HEK293 (cell line): ENCODE measurements around the gene SPAM1.

Source experiments
- CTCF ChIA-PET: fragments of 350-600 bp; formaldehyde crosslinking; extraction: SDS; loops from one replicate; lab custom pipeline; 2021; ENCODE audit warnings: antibody characterized with exemption; lab: Yijun Ruan, JAX
- POLR2A ChIA-PET: fragments of 300-600 bp; formaldehyde crosslinking; extraction: SDS; loops from one replicate; lab custom pipeline; 2020; ENCODE audit warnings: antibody characterized with exemption, inconsistent platforms; lab: Yijun Ruan, JAX
- H3K27ac ChIP-seq: fragments of 200-500 bp; sonication (Bioruptor generic); 2 replicates; pipeline ENCODE4 v1.5.1; 2014; ENCODE audit warnings: low read depth, low read length, control low read depth, inconsistent platforms; ENCODE audit errors: extremely low read depth
- H3K36me3 ChIP-seq, 2 experiments: fragments of 200-500 bp in 1 of 2; sonication (Bioruptor generic) in 1 of 2; 1 replicate in 1 of 2; 2 replicates in 1 of 2; pipeline ENCODE4 v1.5.1; 2014 to 2017; ENCODE audit warnings: inconsistent platforms in 2 of 2, low read length in 2 of 2; ENCODE audit not compliant: control insufficient read depth in 2 of 2, insufficient read depth in 1 of 2
- H3K4me1 ChIP-seq: fragments of 200-500 bp; sonication (Bioruptor generic); 2 replicates; pipeline ENCODE4 v1.5.1; 2014; ENCODE audit warnings: mild to moderate bottlenecking, low read length, inconsistent platforms; ENCODE audit not compliant: control insufficient read depth, insufficient read depth
- H3K4me3 ChIP-seq: 2 replicates; pipeline ENCODE4 v1.5.1; 2011; ENCODE audit warnings: low read depth, mild to moderate bottlenecking, control low read depth, low read length, moderate library complexity
- H3K9me3 ChIP-seq: fragments of 200-500 bp; sonication (Bioruptor generic); 2 replicates; pipeline ENCODE4 v1.5.1; 2014; ENCODE audit warnings: low read depth, low read length, inconsistent platforms; ENCODE audit not compliant: control insufficient read depth, insufficient read depth
- GLIS1 ChIP-seq: fragments of 450-650 bp; formaldehyde crosslinking; IDR thresholded peaks from 2 replicates; pipeline ENCODE4 v1.5.1; 2016; ENCODE audit warnings: missing biosample characterization, missing genetic modification characterization
- HOXA7 ChIP-seq: sonication (generic); formaldehyde crosslinking; IDR thresholded peaks from 2 replicates; pipeline ENCODE4 v1.8.1; 2022; ENCODE audit warnings: missing genetic modification reagents, borderline replicate concordance
- PATZ1 ChIP-seq: fragments of 450-650 bp; formaldehyde crosslinking; IDR thresholded peaks from 2 replicates; pipeline ENCODE4 v1.5.1; 2016; ENCODE audit warnings: missing biosample characterization, missing genetic modification characterization
- ZFP69B ChIP-seq: fragments of 450-650 bp; formaldehyde crosslinking; IDR thresholded peaks from 2 replicates; pipeline ENCODE4 v1.5.1; 2016; ENCODE audit warnings: missing biosample characterization, missing genetic modification characterization
- ZNF112 ChIP-seq: fragments of 450-650 bp; formaldehyde crosslinking; IDR thresholded peaks from 2 replicates; pipeline ENCODE4 v1.5.0; 2017; ENCODE audit warnings: missing biosample characterization, missing genetic modification characterization
- ZNF174 ChIP-seq: fragments of 450-650 bp; formaldehyde crosslinking; IDR thresholded peaks from 2 replicates; pipeline ENCODE4 v1.5.0; 2017; ENCODE audit warnings: missing biosample characterization, mild to moderate bottlenecking, missing genetic modification characterization
- ZNF175 ChIP-seq: fragments of 450-650 bp; formaldehyde crosslinking; IDR thresholded peaks from 2 replicates; pipeline ENCODE4 v1.5.1; 2016; ENCODE audit warnings: missing biosample characterization, missing genetic modification characterization
- ZNF184 ChIP-seq: fragments of 450-650 bp; IDR thresholded peaks from 2 replicates; pipeline ENCODE4 v1.5.1; 2018; ENCODE audit warnings: missing biosample characterization, mild to moderate bottlenecking, missing genetic modification characterization
- ZNF19 ChIP-seq: fragments of 450-650 bp; formaldehyde crosslinking; IDR thresholded peaks from 2 replicates; pipeline ENCODE4; 2016; ENCODE audit warnings: missing biosample characterization, missing genetic modification characterization, low read depth
- ZNF274 ChIP-seq, 2 experiments: fragments of 200-500 bp in 1 of 2; fragments of 450-650 bp in 1 of 2; sonication (Bioruptor generic) in 1 of 2; formaldehyde crosslinking in 1 of 2; IDR thresholded peaks; 2 replicates each; pipeline versions ENCODE4 v1.5.1 to v1.6.1; 2014 to 2016; ENCODE audit warnings: borderline replicate concordance in 1 of 2, inconsistent platforms in 1 of 2, low read length in 1 of 2, missing biosample characterization in 1 of 2, missing genetic modification characterization in 1 of 2
- ZNF311 ChIP-seq: fragments of 450-650 bp; formaldehyde crosslinking; IDR thresholded peaks from 2 replicates; pipeline ENCODE4 v1.5.1; 2017; ENCODE audit warnings: missing biosample characterization, missing genetic modification characterization, borderline replicate concordance
- ZNF37A ChIP-seq: fragments of 450-650 bp; IDR thresholded peaks from 2 replicates; pipeline ENCODE4 v1.5.1; 2018; ENCODE audit warnings: missing biosample characterization, missing genetic modification characterization
- ZNF510 ChIP-seq: fragments of 450-650 bp; formaldehyde crosslinking; IDR thresholded peaks from 2 replicates; pipeline ENCODE4 v1.5.1; 2018; ENCODE audit warnings: mild to moderate bottlenecking, missing genetic modification characterization, missing biosample characterization; ENCODE audit not compliant: insufficient replicate concordance
- ZNF549 ChIP-seq: fragments of 450-650 bp; IDR thresholded peaks from 2 replicates; pipeline ENCODE4 v1.5.1; 2018; ENCODE audit warnings: missing biosample characterization, missing genetic modification characterization, mild to moderate bottlenecking, inconsistent platforms, moderate library complexity
- ZNF555 ChIP-seq: fragments of 450-650 bp; formaldehyde crosslinking; conservative IDR thresholded peaks from 2 replicates; pipeline ENCODE4 v1.5.1; 2017; ENCODE audit warnings: missing biosample characterization, mild to moderate bottlenecking, missing genetic modification characterization, inconsistent platforms
- ZNF658 ChIP-seq: fragments of 450-650 bp; formaldehyde crosslinking; IDR thresholded peaks from 2 replicates; pipeline ENCODE4; 2016; ENCODE audit warnings: missing biosample characterization, missing genetic modification characterization
- ZNF776 ChIP-seq: fragments of 450-650 bp; formaldehyde crosslinking; IDR thresholded peaks from 2 replicates; pipeline ENCODE4 v1.5.0; 2017; ENCODE audit warnings: missing biosample characterization, missing genetic modification characterization, borderline replicate concordance
- ZNF791 ChIP-seq: fragments of 450-650 bp; formaldehyde crosslinking; IDR thresholded peaks from 2 replicates; pipeline ENCODE4 v1.5.1; 2016; ENCODE audit warnings: missing biosample characterization, missing genetic modification characterization
- ZNF830 ChIP-seq: fragments of 450-650 bp; IDR thresholded peaks from 2 replicates; pipeline ENCODE4 v1.5.0; 2018; ENCODE audit warnings: missing biosample characterization, missing genetic modification characterization, low read depth, mild to moderate bottlenecking, moderate library complexity
- ZSCAN23 ChIP-seq: fragments of 450-650 bp; formaldehyde crosslinking; IDR thresholded peaks from 2 replicates; pipeline ENCODE4 v1.5.1; 2016; ENCODE audit warnings: missing biosample characterization, missing genetic modification characterization
- ZSCAN5A ChIP-seq: fragments of 450-650 bp; formaldehyde crosslinking; IDR thresholded peaks from 2 replicates; pipeline ENCODE4 v1.5.1; 2016; ENCODE audit warnings: missing biosample characterization, missing genetic modification characterization
- TF ChIP-seq, protein P1 (sequence below): fragments of 450-650 bp; formaldehyde crosslinking; IDR thresholded peaks from 2 replicates; pipeline ENCODE4 v1.5.1; 2016; ENCODE audit warnings: missing biosample characterization, missing genetic modification characterization
- TF ChIP-seq, protein P2 (sequence below): fragments of 450-650 bp; formaldehyde crosslinking; conservative IDR thresholded peaks from 2 replicates; pipeline ENCODE4 v1.5.1; 2016; ENCODE audit warnings: low read depth, missing biosample characterization, missing genetic modification characterization
- TF ChIP-seq, protein P3 (sequence below): fragments of 450-650 bp; formaldehyde crosslinking; IDR thresholded peaks from 2 replicates; pipeline ENCODE4 v1.5.1; 2017; ENCODE audit warnings: missing biosample characterization, missing genetic modification characterization

SPAM1 gene

GRCh38 chr7:123996327-123996625, 71.2 kb downstream of the SPAM1 start:
- Histone ChIP-seq H3K9me3 (no peaks in the 10 kb centered on the region), H3K4me3 (no peak overlapping the region), H3K36me3 (no peaks in the 10 kb centered on the region)
- POLR2A ChIA-PET: interaction anchor here (0.6 kb wide), 1 partner anchor 523 kb away, joined by 3 read pairs; no protein-coding TSS in a partner anchor
- TF ChIP-seq ZFP69B: no peak
- no peak for TF ChIP-seq ZSCAN5A (tag by site-specific recombination)
- TF ChIP-seq ZNF791 (tag by site-specific recombination): no peak
- TF ChIP-seq ZNF184: no peak
- TF ChIP-seq ZNF274 (IDR thresholded peaks at IDR 0.05; ENCODE audit: low read length): no peak
- TF ChIP-seq ZNF274 (tag by site-specific recombination; IDR thresholded peaks at IDR 0.05; ENCODE audit: borderline replicate concordance): no peak
- TF ChIP-seq ZNF174 (tag by site-specific recombination): no peak
- no peak for TF ChIP-seq HOXA7 (CRISPR knock-in tag)
- TF ChIP-seq ZSCAN23 (tag by site-specific recombination): no peak
- no peak for TF ChIP-seq ZNF311 (tag by site-specific recombination)
- TF ChIP-seq ZNF19 (tag by site-specific recombination): no peak
- TF ChIP-seq, all 188 proteins: peak for 0
- Histone ChIP-seq H3K4me1 (no peaks in the 10 kb centered on the region), H3K27ac (no peak overlapping the region)
- CTCF ChIA-PET: no interaction called here

DNA sequence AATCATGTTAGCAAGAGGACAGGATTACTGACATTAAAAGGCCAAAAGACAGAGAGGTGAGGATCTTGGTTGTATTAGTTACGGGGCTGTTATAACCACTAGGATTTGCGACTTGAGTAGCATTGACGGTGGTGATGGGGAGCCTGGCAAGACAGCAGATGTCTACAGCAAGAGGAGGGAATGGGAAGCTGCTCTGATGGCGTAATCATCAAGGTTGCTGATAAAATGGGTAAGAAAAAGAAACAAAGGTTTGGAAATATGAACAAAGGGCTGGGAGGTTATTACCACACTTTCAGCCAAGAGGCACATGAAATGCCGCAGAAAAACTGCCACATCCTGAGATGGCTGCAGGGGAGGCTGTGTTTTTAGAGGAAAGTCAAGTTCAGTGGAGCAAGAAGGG, 73.9 kb downstream of the SPAM1 start:
- ChIA-PET CTCF (no interaction called here), POLR2A (no interaction called here)
- H3K36me3 ChIP-seq: no peaks in the 10 kb centered on the region
- no peaks in the 10 kb centered on the region for H3K9me3 ChIP-seq
- no peak overlapping the region for H3K4me3 ChIP-seq
- H3K4me1 ChIP-seq: no peaks in the 10 kb centered on the region
- no peak overlapping the region for H3K27ac ChIP-seq
- no peak for TF ChIP-seq ZNF112 (tag by site-specific recombination)
- no peak for TF ChIP-seq ZNF555 (tag by site-specific recombination)
- no peak for TF ChIP-seq PATZ1 (tag by site-specific recombination)
- no peak for TF ChIP-seq GLIS1 (tag by site-specific recombination)
- TF ChIP-seq ZNF658 (tag by site-specific recombination): no peak
- no peak for TF ChIP-seq ZNF776
- TF ChIP-seq, protein P1, sequence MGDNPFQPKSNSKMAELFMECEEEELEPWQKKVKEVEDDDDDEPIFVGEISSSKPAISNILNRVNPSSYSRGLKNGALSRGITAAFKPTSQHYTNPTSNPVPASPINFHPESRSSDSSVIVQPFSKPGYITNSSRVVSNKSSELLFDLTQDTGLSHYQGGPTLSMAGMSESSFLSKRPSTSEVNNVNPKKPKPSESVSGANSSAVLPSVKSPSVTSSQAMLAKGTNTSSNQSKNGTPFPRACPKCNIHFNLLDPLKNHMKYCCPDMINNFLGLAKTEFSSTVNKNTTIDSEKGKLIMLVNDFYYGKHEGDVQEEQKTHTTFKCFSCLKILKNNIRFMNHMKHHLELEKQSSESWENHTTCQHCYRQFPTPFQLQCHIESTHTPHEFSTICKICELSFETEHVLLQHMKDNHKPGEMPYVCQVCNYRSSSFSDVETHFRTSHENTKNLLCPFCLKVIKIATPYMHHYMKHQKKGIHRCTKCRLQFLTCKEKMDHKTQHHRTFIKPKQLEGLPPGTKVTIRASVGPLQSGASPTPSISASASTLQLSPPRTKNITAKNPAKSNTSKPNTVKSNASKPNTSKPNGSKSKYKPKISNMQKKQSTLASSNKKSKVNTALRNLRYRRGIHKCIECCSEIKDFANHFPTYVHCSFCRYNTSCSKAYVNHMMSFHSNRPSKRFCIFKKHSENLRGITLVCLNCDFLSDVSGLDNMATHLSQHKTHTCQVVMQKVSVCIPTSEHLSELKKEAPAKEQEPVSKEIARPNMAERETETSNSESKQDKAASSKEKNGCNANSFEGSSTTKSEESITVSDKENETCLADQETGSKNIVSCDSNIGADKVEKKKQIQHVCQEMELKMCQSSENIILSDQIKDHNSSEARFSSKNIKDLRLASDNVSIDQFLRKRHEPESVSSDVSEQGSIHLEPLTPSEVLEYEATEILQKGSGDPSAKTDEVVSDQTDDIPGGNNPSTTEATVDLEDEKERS (tag by site-specific recombination): no peak
- TF ChIP-seq ZNF830 (tag by site-specific recombination): no peak
- no peak for TF ChIP-seq ZNF510 (tag by site-specific recombination)
- TF ChIP-seq, protein P2, sequence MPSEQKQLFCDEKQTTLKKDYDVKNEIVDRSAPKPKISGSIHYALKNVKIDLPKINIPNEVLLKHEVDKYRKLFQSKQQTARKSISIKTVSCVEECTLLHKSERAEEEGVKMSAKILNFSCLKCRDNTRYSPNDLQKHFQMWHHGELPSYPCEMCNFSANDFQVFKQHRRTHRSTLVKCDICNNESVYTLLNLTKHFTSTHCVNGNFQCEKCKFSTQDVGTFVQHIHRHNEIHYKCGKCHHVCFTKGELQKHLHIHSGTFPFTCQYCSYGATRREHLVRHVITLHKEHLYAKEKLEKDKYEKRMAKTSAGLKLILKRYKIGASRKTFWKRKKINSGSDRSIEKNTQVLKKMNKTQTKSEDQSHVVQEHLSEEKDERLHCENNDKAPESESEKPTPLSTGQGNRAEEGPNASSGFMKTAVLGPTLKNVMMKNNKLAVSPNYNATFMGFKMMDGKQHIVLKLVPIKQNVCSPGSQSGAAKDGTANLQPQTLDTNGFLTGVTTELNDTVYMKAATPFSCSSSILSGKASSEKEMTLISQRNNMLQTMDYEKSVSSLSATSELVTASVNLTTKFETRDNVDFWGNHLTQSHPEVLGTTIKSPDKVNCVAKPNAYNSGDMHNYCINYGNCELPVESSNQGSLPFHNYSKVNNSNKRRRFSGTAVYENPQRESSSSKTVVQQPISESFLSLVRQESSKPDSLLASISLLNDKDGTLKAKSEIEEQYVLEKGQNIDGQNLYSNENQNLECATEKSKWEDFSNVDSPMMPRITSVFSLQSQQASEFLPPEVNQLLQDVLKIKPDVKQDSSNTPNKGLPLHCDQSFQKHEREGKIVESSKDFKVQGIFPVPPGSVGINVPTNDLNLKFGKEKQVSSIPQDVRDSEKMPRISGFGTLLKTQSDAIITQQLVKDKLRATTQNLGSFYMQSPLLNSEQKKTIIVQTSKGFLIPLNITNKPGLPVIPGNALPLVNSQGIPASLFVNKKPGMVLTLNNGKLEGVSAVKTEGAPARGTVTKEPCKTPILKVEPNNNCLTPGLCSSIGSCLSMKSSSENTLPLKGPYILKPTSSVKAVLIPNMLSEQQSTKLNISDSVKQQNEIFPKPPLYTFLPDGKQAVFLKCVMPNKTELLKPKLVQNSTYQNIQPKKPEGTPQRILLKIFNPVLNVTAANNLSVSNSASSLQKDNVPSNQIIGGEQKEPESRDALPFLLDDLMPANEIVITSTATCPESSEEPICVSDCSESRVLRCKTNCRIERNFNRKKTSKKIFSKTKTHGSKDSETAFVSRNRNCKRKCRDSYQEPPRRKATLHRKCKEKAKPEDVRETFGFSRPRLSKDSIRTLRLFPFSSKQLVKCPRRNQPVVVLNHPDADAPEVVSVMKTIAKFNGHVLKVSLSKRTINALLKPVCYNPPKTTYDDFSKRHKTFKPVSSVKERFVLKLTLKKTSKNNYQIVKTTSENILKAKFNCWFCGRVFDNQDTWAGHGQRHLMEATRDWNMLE (tag by site-specific recombination): no peak
- TF ChIP-seq ZNF37A (tag by site-specific recombination): no peak
- no peak for TF ChIP-seq ZNF549
- TF ChIP-seq, protein P3, sequence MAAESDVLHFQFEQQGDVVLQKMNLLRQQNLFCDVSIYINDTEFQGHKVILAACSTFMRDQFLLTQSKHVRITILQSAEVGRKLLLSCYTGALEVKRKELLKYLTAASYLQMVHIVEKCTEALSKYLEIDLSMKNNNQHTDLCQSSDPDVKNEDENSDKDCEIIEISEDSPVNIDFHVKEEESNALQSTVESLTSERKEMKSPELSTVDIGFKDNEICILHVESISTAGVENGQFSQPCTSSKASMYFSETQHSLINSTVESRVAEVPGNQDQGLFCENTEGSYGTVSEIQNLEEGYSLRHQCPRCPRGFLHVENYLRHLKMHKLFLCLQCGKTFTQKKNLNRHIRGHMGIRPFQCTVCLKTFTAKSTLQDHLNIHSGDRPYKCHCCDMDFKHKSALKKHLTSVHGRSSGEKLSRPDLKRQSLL (tag by site-specific recombination): no peak
- TF ChIP-seq ZNF175: no peak
